HG02571 (cell line): ENCODE results near the gene SPATA6.
"Not testable (repeated sequence)": the region's sequence is repeated elsewhere in the genome, so short reads cannot be mapped to it uniquely, and the experiment has no call there.

Experiments
- ATAC-seq: cut with Tn5 transposase; IDR thresholded peaks from one replicate; pipeline ENCODE4 v1.9.1; 2021; ENCODE audit warnings: mild to moderate bottlenecking, moderate library complexity; ENCODE audit not compliant: unreplicated experiment

SPATA6 gene

DNA sequence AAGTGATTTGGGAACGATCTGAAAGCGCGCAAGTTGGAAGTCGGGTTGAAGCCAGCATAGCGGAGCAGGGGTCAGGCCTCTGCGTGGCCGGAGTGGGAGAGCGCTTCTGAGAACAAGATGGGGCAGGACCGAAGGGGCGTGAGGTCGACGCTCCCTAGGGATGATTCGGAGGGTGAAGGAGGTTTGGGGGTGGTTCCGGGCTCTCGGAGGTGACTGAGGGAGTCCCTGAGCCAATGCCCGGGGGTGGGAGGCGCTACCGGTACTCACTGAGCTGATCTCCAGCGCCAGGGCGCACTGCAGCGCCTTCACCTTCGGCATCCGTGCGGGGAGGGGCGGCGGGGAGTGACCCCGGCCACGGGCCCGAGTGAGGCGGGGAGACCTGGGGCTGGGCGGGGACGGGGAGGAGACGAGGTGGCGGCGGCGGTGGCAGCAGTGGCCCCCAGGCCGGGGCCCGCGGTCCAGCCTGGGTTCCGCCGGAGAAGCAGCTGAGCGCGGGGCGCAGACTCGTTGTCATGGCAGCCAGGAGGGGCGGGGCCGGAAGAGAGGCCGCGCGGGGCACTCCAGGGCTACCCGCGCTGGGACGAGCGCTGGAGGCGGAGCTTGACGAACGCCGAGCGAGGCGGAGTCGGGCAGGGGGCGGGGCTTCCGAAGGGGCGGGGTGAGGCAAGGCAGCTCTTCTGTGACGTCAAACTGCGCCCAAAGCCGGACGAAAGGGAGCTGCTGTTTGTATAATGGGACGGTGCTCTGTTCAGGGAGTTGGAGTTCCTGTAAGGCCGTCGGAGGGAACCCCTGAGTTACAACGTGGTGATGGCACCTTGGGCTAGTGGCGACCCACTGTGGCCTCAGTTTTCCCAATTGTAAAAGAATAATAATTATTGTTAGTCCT lies at the start of gene SPATA6:
TSS of gene SPATA6 (minus strand) at position 514 of the 886 bp plus-strand sequence. CDS start at position 318, 196 bp downstream.
- ATAC-seq, result peak; percentile 99

DNA sequence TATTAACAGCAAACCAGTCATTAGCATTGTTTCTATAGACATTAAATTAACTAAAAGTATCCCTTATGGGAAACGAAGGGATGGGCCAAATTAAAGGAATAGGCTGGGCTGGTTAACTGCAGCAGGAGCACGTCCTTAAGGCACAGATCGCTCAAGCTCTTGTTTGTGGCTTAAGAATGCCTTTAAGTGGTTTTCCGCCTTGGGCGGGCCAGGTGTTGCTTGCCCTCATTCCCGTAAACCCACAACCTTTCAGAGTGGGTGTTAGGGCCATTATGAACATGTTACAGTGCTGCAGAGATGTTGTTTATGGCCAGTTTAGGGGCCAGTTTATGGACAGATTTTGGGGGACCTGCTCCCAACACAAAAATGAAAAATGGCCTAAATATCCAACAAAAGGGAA lies 47.9 kb upstream of the SPATA6 start:
- ATAC-seq, result not testable (repeated sequence)

- ATAC-seq, result no peak
Observed at GRCh38 chr1:48506870-48507269, 34.9 kb upstream of the SPATA6 start.

- ATAC-seq, result no peak
Observed at GRCh38 chr1:48500541-48501450, 28.8 kb upstream of the SPATA6 start.

- no peak for ATAC-seq
Observed at GRCh38 chr1:48499211-48499735, 27.3 kb upstream of the SPATA6 start.

- ATAC-seq, result peak; percentile 67
Observed at GRCh38 chr1:48498096-48498791, 26.2 kb upstream of the SPATA6 start.

GRCh38 chr1:48495911-48496310 lies 23.9 kb upstream of the SPATA6 start:
- no peak for ATAC-seq

GRCh38 chr1:48495166-48495565 lies 23.2 kb upstream of the SPATA6 start:
- ATAC-seq, result no peak

- ATAC-seq, result no peak
Observed at GRCh38 chr1:48493970-48494769, 22.2 kb upstream of the SPATA6 start.

DNA sequence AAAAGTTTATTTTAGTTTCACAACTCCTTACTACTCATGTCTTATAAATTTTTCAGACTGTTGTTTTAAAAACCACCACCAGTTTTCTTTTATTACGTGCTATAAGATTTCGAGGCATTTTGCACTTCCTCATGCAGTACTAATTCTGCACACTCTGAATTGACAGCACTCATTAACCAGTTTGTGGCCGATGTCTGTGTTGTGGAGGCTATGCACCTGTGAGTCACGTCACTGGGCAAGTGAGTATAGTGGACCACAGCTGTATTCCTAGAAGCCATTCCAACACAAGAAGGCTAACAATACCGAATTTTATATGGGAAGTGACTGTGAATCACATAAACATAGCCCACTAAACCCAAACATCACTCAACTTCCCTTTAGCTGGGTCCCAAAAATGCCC lies 21.0 kb upstream of the SPATA6 start:
- ATAC-seq, result no peak

DNA sequence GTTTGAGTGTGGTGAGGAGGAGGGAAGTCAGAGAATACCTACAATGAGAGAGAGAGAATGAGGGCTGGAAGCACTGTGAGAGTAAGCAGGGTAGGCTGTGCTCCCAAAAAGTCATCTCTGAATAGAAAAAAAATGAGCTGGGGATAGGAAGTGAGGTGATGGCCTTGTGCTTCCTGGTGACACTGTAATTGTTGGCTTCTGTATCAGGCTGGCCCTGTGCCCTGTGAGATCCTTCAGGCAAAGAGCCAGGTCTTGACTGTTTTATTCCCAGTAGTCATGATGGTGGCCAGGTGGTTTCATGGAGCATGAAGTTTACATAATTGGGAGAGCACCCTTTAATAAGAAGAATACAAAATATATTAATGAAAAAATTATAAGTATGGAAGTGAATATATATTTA lies 20.4 kb upstream of the SPATA6 start:
- no peak for ATAC-seq

DNA sequence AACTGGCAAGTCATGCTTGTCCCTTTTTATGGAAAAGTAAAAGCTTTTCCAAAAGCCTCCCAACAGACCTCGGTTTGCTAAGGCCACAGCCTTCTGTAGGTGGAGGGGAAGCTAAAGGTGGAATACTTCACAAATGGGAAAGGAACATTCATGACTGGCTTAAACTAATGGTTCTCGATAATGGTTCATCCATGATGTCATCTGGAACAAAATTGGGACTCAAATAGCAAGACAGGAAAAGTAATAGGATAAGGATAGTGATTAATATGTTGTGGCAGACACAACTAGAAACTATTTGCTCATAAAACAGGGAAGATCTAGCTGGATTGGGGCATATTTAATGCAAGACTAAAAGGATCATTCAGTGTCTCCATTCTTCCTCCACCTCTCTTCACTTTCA lies 16.7 kb upstream of the SPATA6 start:
- ATAC-seq, result no peak

- ATAC-seq, result no peak
Observed at GRCh38 chr1:48480504-48480903, 8.5 kb upstream of the SPATA6 start.

GRCh38 chr1:48480023-48480422 lies 8.0 kb upstream of the SPATA6 start:
- ATAC-seq, result not testable (repeated sequence)

DNA sequence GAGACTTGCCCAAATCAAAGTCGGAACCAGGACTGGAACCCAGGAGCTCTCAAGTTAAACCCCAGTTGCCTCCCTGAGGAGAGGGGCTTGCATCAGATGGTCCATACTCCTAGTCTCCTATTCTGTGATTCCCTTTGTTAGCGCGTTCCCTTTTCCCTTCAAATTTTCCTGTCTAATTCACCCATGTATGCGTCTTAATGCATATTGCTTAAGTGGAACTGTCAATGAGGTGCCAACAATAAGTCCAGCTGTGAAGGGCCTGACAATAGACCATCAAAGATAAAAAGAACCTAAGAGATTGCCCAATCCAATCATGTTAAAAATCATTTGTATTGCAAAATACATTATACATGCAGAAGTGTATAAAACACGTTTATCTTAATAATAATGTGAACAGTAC lies 634 bp upstream of the SPATA6 start:
- ATAC-seq, result no peak

DNA sequence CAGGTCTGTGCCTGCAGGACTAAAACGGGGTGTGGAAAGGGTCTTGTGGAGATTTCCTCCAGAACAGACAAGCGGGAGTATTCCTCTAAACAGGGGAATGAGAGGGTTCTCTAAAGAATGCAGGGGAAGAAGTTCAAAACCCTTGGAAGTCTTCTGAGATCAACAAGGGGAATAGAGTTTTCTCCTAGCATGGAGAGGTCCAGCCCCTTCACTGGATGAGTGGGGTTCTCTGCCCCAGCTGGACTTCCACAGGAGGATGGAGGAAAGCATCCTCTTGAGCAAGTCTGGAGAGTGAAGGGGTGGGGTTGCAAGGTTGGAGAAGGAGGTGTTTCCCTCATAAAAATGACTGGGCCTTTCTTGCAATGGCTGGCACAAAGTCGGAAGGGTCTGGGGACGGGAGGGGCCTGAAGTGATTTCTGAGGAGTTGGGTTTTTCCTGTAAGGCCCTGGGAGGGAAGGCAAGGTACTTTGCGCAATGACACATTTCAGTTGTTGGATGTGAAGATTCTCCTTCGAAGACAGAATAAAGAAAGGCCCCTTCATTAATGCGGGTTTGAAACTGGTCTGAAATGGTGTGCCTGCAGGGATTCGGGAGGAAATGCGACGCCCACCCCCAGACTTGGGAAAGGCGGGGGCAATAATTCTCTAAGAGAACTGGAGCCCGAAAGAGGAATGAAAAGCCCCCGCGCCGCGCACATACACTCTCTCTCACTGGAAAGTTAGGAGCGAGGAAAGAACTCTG lies 884 bp downstream of the SPATA6 start:
- ATAC-seq, result no peak

DNA sequence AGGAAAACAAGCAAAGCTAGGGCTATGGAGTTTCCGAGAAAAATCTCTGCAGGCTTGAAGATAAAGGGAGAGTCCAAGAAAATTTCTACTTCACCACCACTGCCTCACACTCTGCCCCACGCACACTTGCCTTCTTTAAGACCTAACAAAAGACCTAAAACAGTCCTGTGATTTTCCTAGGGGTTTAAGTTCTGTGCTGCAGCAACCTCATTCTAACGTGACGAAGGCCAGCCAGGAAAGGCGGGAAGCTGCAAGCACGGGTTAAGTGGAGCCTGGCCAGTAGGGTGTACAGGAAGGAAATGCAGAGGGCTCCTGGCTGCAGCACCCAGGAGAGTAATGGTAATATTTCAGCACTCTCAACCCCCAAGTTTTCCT lies 1.5 kb downstream of the SPATA6 start:
- no peak for ATAC-seq

DNA sequence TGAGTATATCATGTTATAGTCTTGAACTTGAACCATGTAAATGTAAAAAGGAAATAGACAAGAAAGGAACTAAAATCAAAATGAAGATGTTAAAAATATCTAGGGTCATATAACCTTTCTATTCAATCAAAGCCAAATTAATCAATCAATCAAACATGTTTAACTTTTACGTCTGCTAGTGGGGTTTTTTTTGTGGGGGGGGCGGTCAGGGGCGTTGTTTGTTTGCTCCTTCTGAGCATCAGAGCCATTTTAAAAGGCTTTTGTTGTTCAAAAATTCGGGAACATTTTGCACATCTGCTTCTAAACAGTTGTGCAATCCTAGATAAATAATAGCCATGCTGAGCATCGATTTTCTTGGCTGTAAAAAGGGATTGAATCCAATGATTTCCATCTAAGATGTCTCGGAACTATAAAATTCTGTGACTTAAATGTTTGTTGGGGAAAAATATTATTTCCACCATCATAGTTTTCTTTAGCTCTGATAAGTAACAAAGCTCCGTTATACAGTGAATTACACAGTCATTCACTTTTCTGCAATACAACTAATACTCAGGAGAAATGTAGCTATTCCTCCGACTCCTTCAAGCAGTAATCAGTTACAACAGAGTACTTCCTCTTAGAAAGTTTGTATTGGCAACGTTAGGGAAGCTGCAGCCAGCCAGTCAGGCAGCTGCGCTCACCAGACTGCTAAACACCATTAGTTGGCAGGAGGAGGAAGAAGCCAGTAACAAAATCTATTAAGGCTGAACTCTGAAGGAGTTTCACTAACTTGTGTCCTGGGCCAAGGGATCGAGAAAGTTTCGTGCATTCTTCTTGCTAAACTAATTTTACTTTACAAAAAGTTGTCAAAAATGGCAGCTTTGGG lies 2.2 kb downstream of the SPATA6 start:
- ATAC-seq, result no peak
